ENCODE results near the gene ZNF398. TPM values are rescaled to one million over a fixed set of nuclear protein-coding genes. Genes with fewer than 3 reads are reported as not detected.

The ZNF398 gene
- total and polyA plus RNA-seq, 9 of the 15 experiments (the other 6 are each of a cell fraction or from before 2014, with no cell fraction given): 4.0 to 18.6 (median 10.4) TPM

DNA sequence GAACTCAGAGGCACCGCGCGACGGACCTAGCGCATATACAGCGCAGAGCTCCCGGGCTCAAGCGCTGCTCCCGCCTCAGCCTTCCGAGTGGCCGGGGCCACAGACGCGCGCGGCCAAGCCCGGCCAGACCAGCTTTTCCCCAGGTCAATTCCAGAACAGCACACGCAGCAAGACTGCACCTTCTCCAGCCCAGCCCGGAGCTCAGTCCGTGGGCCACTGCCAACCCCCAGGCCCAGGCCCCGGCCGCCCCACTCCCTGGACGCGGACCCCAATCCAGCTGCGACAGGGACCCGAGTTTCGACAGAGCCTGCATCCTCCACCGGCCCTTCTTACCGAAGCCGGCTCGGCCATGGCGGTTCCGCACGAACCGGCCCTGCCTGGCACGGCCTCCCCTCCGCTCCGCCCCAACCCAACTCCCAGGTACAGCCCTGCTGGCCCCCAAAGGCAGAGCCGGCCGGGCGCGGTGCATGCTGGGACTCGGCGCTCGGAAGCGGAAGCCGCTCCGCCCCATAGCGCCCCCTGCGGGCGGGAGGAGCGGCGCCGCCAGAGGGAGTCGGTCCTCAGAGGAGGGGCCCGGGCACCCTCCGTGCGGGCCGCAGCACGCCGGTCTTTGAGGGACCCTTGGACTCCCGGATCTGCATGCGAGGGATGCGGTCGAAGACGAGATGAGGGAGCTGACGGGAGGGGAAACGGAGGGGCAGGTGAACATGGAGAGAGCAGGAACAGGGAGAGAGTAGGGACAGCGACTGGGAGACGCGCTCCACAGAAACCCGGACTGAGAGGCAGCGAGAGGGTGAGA lies 21.2 kb upstream of the ZNF398 start, which contains the start of gene ZNF425 (continued):
- TF ChIP-seq ZBTB5 (IDR thresholded peaks at IDR 0.05) (no peak), FOXK2 (conservative IDR thresholded peaks at IDR 0.05 in 1 of 2, IDR thresholded peaks at IDR 0.05 in 1 of 2; ENCODE audit: low read depth in 2 of 2) (peak; percentile 47 to 62; a peak in 2 of 4 replicates), KAT7 (CRISPR knock-in tag; IDR thresholded peaks at IDR 0.05; ENCODE audit: borderline replicate concordance) (peak; percentile 100), SREBF2 (CRISPR knock-in tag; IDR thresholded peaks at IDR 0.05) (peak; percentile 92; the same call in 1 of the 2 replicates), TRIM28 (IDR thresholded peaks at IDR 0.05) (peak; percentile 74), ZNF589 (CRISPR knock-in tag; IDR thresholded peaks at IDR 0.05; ENCODE audit: low read depth) (peak; percentile 68), RFX1 (IDR thresholded peaks at IDR 0.05) (no peak), PHF20 (IDR thresholded peaks at IDR 0.05; ENCODE audit: partially characterized antibody) (peak; percentile 96), RAD51 (IDR thresholded peaks at IDR 0.05; ENCODE audit: borderline replicate concordance, low read depth) (peak; percentile 57), CBFB (CRISPR knock-in tag; IDR thresholded peaks at IDR 0.05) (no peak; the same call in none of the 2 replicates), ZNF316 (IDR thresholded peaks at IDR 0.05) (peak; percentile 61), HNRNPK (IDR thresholded peaks at IDR 0.05; ENCODE audit: low read depth, low read length, poor library complexity, severe bottlenecking) (no peak), ZEB2 (IDR thresholded peaks at IDR 0.05) (no peak), SPI1 (IDR thresholded peaks at IDR 0.05; ENCODE audit: borderline replicate concordance, low read depth, low read length) (peak; percentile 76; the same call in 1 of the 2 replicates), SMAD3 (CRISPR knock-in tag; conservative IDR thresholded peaks at IDR 0.05) (peak; percentile 78; the same call in 1 of the 2 replicates), PTBP1 (IDR thresholded peaks at IDR 0.05; ENCODE audit: low read depth, low read length) (no peak; the same call in 1 of the 2 replicates), CREB1 (IDR thresholded peaks at IDR 0.05) (peak; percentile 68), CREB1 (CRISPR knock-in tag; IDR thresholded peaks at IDR 0.05) (peak; percentile 75), SMARCB1 (IDR thresholded peaks at IDR 0.05; ENCODE audit: insufficient read length, low read depth) (no peak), CBFA2T2 (conservative IDR thresholded peaks at IDR 0.05) (no peak), ZNF431 (CRISPR knock-in tag; IDR thresholded peaks at IDR 0.05) (peak; percentile 87), ZNF398 (CRISPR knock-in tag; IDR thresholded peaks at IDR 0.05) (no peak), KDM5B (IDR thresholded peaks at IDR 0.05; ENCODE audit: insufficient replicate concordance, low read depth, low read length) (peak; percentile 99), TAF9B (IDR thresholded peaks at IDR 0.05; ENCODE audit: partially characterized antibody) (peak; percentile 94)
- TF ChIP-seq, protein P1, sequence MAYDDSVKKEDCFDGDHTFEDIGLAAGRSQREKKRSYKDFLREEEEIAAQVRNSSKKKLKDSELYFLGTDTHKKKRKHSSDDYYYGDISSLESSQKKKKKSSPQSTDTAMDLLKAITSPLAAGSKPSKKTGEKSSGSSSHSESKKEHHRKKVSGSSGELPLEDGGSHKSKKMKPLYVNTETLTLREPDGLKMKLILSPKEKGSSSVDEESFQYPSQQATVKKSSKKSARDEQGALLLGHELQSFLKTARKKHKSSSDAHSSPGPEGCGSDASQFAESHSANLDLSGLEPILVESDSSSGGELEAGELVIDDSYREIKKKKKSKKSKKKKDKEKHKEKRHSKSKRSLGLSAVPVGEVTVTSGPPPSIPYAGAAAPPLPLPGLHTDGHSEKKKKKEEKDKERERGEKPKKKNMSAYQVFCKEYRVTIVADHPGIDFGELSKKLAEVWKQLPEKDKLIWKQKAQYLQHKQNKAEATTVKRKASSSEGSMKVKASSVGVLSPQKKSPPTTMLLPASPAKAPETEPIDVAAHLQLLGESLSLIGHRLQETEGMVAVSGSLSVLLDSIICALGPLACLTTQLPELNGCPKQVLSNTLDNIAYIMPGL (CRISPR knock-in tag; IDR thresholded peaks at IDR 0.05): peak; percentile 100

Data from K562 (cell line).